B cell (primary cell): Measurements from ENCODE around the gene PSMF1. TPM values are rescaled to one million over a fixed set of nuclear protein-coding genes. Genes with fewer than 3 reads are reported as not detected.

Source experiments
- ATAC-seq: fragments of 200-7000 bp; cut with Tn5 transposase; one replicate; pipeline ENCODE4 v1.10.0; 2021; ENCODE audit warnings: low read depth, mild to moderate bottlenecking, moderate number of reproducible peaks, moderate library complexity
- CTCF ChIA-PET: fragments of 350-600 bp; sonication (Branson Sonifier 250); formaldehyde crosslinking; loops from one replicate; lab custom pipeline; 2021; ENCODE audit warnings: antibody characterized with exemption, inconsistent platforms; lab: Charles Lee
- POLR2A ChIA-PET: fragments of 350-600 bp; sonication (Branson Sonifier 250); formaldehyde crosslinking; loops from one replicate; lab custom pipeline; 2021; ENCODE audit warnings: antibody characterized with exemption; lab: Charles Lee
- DNase-seq: peaks from one replicate; pipeline ENCODE4 v3.0.0; 2013
- H2AFZ ChIP-seq: 2 replicates; pipeline ENCODE4 v1.6.1; 2012; ENCODE audit warnings: mild to moderate bottlenecking, low read depth, low read length; ENCODE audit not compliant: insufficient read depth, poor library complexity, severe bottlenecking
- H3K27ac ChIP-seq, 2 donors: 1 replicate in 1 of 2; 2 replicates in 1 of 2; pipeline ENCODE4 v1.5.1; 2012 to 2013; ENCODE audit warnings: low read length in 2 of 2, mild to moderate bottlenecking in 2 of 2, moderate library complexity in 1 of 2
- H3K27me3 ChIP-seq, 4 experiments: fragments of 200-600 bp in 1 of 4; sonication (generic) in 1 of 4; replicated peaks in 1 of 4; 1 replicate in 2 of 4; 2 replicates in 2 of 4; pipeline versions ENCODE4 v1.6.1 to v1.7.0; 2013 to 2016; ENCODE audit warnings: low read length in 3 of 4, mild to moderate bottlenecking in 2 of 4, mixed read lengths in 1 of 4, moderate library complexity in 1 of 4; ENCODE audit not compliant: insufficient read depth in 4 of 4, control insufficient read depth in 3 of 4; ENCODE audit errors: control extremely low read depth in 1 of 4
- H3K36me3 ChIP-seq, 2 experiments: replicated peaks in 1 of 2; 1 replicate in 1 of 2; 2 replicates in 1 of 2; pipeline versions ENCODE4 v1.6.1 to v1.7.1; 2013; ENCODE audit warnings: low read length in 1 of 2; ENCODE audit not compliant: insufficient read depth in 2 of 2, control insufficient read depth in 1 of 2; ENCODE audit errors: control extremely low read depth in 1 of 2, extremely low read depth in 1 of 2
- H3K4me1 ChIP-seq, 2 donors: fragments of 200-600 bp in 1 of 2; sonication (generic) in 1 of 2; 1 replicate in 1 of 2; 2 replicates in 1 of 2; pipeline versions ENCODE4 v1.5.1 to v1.6.1; 2013 to 2017; ENCODE audit warnings: low read length in 2 of 2; ENCODE audit not compliant: control insufficient read depth in 2 of 2, insufficient read depth in 2 of 2
- H3K4me2 ChIP-seq: replicated peaks from 2 replicates; pipeline ENCODE3; 2012; ENCODE audit warnings: mild to moderate bottlenecking, low read depth, low read length; ENCODE audit not compliant: poor library complexity, severe bottlenecking
- H3K4me3 ChIP-seq, 5 experiments: fragments of 200-600 bp in 1 of 5; sonication (generic) in 1 of 5; 1 replicate in 3 of 5; 2 replicates in 2 of 5; pipeline versions ENCODE4 v1.5.1 to v1.7.0; 2011 to 2016; ENCODE audit warnings: low read length in 4 of 5, mild to moderate bottlenecking in 4 of 5, low read depth in 2 of 5, control low read depth in 1 of 5, moderate library complexity in 1 of 5; ENCODE audit not compliant: insufficient read depth in 1 of 5; ENCODE audit errors: control extremely low read depth in 1 of 5, extremely low read depth in 1 of 5
- H3K79me2 ChIP-seq: fragments of 200-600 bp; sonication (generic); one replicate; pipeline ENCODE4 v1.6.0; 2016; ENCODE audit warnings: low read length; ENCODE audit not compliant: control insufficient read depth, insufficient read depth
- H3K9ac ChIP-seq: fragments of 200-600 bp; sonication (generic); 2 replicates; pipeline ENCODE4 v1.6.1; 2017; ENCODE audit warnings: mild to moderate bottlenecking, low read length, moderate library complexity
- H3K9me3 ChIP-seq, 3 donors: one replicate each; pipeline versions ENCODE4 v1.6.1 to v1.7.1; 2013; ENCODE audit warnings: low read length in 2 of 3; ENCODE audit not compliant: control insufficient read depth in 2 of 3, insufficient read depth in 1 of 3; ENCODE audit errors: control extremely low read depth in 1 of 3
- H4K20me1 ChIP-seq: 2 replicates; pipeline ENCODE4 v1.6.0; 2012; ENCODE audit warnings: mild to moderate bottlenecking, low read length; ENCODE audit not compliant: insufficient read depth, control insufficient read depth, poor library complexity, severe bottlenecking
- H3K27ac Mint-ChIP-seq: one replicate; pipeline ENCODE4 v1.8.0; 2021; ENCODE audit warnings: mixed read lengths
- H3K27me3 Mint-ChIP-seq: one replicate; pipeline ENCODE4 v1.8.0; 2021; ENCODE audit warnings: mixed read lengths
- H3K4me1 Mint-ChIP-seq: one replicate; pipeline ENCODE4 v1.8.0; 2021; ENCODE audit warnings: mixed read lengths
- H3K4me3 Mint-ChIP-seq: one replicate; pipeline ENCODE4 v1.8.0; 2021; ENCODE audit warnings: mixed read lengths
- H3K9me3 Mint-ChIP-seq: one replicate; pipeline ENCODE4 v1.8.0; 2022; ENCODE audit warnings: mixed read lengths; ENCODE audit not compliant: insufficient read depth
- CTCF ChIP-seq: fragments of 200-600 bp; IDR thresholded peaks from one replicate; pipeline ENCODE4 v1.8.0; 2022; ENCODE audit warnings: antibody characterized with exemption, mild to moderate bottlenecking
- EZH2 ChIP-seq: IDR thresholded peaks from 2 replicates; pipeline ENCODE4 v1.6.1; 2012; ENCODE audit warnings: borderline replicate concordance, low read depth, mild to moderate bottlenecking, moderate library complexity, low read length; ENCODE audit not compliant: insufficient read depth, poor library complexity, severe bottlenecking
- WGBS: methylation state at CpG from one replicate; pipeline ENCODE4 v1.1.5; 2013; ENCODE audit warnings: missing lambda C conversion rate; ENCODE audit not compliant: insufficient coverage; 5-methylcytosine and 5-hydroxymethylcytosine counted together
- intact Hi-C: fragments of 100-400 bp; cut with micrococcal nuclease; formaldehyde crosslinking; loops from one replicate; pipeline ENCODE4 v1.10.0; 2022
- polyA plus RNA-seq: library from polyadenylated mRNA; depleted of rRNA; stranded (reverse); fragments of >200 nt; gene quantifications from 2 replicates; pipeline ENCODE4 v1.2.3, GENCODE V29; 2012
- total RNA-seq, 2 donors: library from RNA; stranded (reverse); fragments of 120-200 nt in 1 of 2; gene quantifications; 1 replicate in 1 of 2; 2 replicates in 1 of 2; pipeline versions ENCODE4 v1.2.3 to v1.2.4, GENCODE V29; 2013 to 2022

The PSMF1 gene
- total and polyA plus RNA-seq, 2 donors (not counting 1 experiment from before 2014, with no cell fraction given) = 113 to 132 TPM

GRCh38 chr20:1118004-1118335 lies 432 bp upstream of the PSMF1 start:
- H3K4me2 ChIP-seq = peak overlapping the region; percentile 87
- ATAC-seq = no peak
- peak overlapping the region; percentile 93 for H3K27ac Mint-ChIP-seq
- no peaks in the 10 kb centered on the region for H3K27me3 Mint-ChIP-seq
- no peaks in the 10 kb centered on the region for H3K9me3 Mint-ChIP-seq
- peaks cover 58% of the 10 kb centered on the region for H3K4me1 Mint-ChIP-seq
- peak overlapping the region; percentile 70 to 91 for H3K27ac ChIP-seq
- no CpG with 5 or more reads among the region's 13 CpGs for WGBS
- no peaks in the 10 kb centered on the region for H3K27me3 ChIP-seq
- TF ChIP-seq CTCF (no peak), EZH2 (no peak)
- intact Hi-C loops = loop anchor here (1.0 to 10.0 kb wide), 6 partner anchors 107 to 385 kb away; partner anchors contain the start of genes FAM110A, RAD21L1 and SNPH
- peak overlapping the region; percentile 91 for H3K4me3 Mint-ChIP-seq
- H3K9me3 ChIP-seq = no peaks in the 10 kb centered on the region
- H3K4me3 ChIP-seq = peak overlapping the region; percentile 32 to 97 (median 85)
- H3K9ac ChIP-seq = peak overlapping the region; percentile 92
- POLR2A ChIA-PET = interaction anchor here (0.6 to 1.7 kb wide), 2 partner anchors 242 to 284 kb away, joined by 4 to 8 read pairs; partner anchors contain the start of gene FAM110A
- H3K36me3 ChIP-seq = peaks cover 0 to 16% of the 10 kb centered on the region in 2 experiments
- peak overlapping the region; percentile 97 for H2AFZ ChIP-seq
- DNase-seq = no peak
- H3K79me2 ChIP-seq = peaks cover 60% of the 10 kb centered on the region
- peaks cover 14% of the 10 kb centered on the region for H4K20me1 ChIP-seq
- CTCF ChIA-PET = interaction anchor here (3.5 kb wide), 1 partner anchor 11 kb away, joined by 18 read pairs; no protein-coding TSS in a partner anchor
- peaks cover 42 to 53% of the 10 kb centered on the region in 2 donors for H3K4me1 ChIP-seq

- CTCF ChIA-PET = no interaction called here
- DNase-seq (no peak), ATAC-seq (no peak)
- no peaks in the 10 kb centered on the region for H3K27me3 Mint-ChIP-seq
- Histone ChIP-seq H3K9ac (peak overlapping the region; percentile 92), H3K9me3 (no peaks in the 10 kb centered on the region), H3K4me1 (peaks cover 42 to 51% of the 10 kb centered on the region in 2 donors), H3K4me3 (peak overlapping the region; percentile 78 to 97 (median 85)), H3K4me2 (peak overlapping the region; percentile 87), H4K20me1 (peaks cover 23% of the 10 kb centered on the region), H2AFZ (peak overlapping the region; percentile 97), H3K27ac (peak overlapping the region; percentile 63 to 91), H3K36me3 (peaks cover 0 to 26% of the 10 kb centered on the region in 2 experiments), H3K27me3 (no peaks in the 10 kb centered on the region), H3K79me2 (peaks cover 71% of the 10 kb centered on the region)
- peak overlapping the region; percentile 91 for H3K4me3 Mint-ChIP-seq
- peaks cover 66% of the 10 kb centered on the region for H3K4me1 Mint-ChIP-seq
- H3K9me3 Mint-ChIP-seq = no peaks in the 10 kb centered on the region
- no peak for TF ChIP-seq EZH2
- intact Hi-C loops = loop anchor here (2.0 to 10.0 kb wide), 3 partner anchors 106 to 286 kb away; partner anchors contain the start of genes FAM110A, RAD21L1 and SNPH
- POLR2A ChIA-PET = interaction anchor here (1.7 kb wide), 1 partner anchor 286 kb away, joined by 8 read pairs; the partner anchor contains the start of gene FAM110A
- peak overlapping the region; percentile 93 for H3K27ac Mint-ChIP-seq
- 14% methylated on average over 7 of the region's 8 CpGs for WGBS
Observed at GRCh38 chr20:1119128-1119505, 715 bp downstream of the PSMF1 start.
